Loucy (cell line): ENCODE data around the gene C11orf58.

Experiments used
- H2AFZ ChIP-seq: fragments of 200-600 bp; sonication (generic); 2 replicates; pipeline ENCODE4 v1.6.0; 2016; ENCODE audit warnings: antibody characterized with exemption, mild to moderate bottlenecking, low read length, moderate library complexity
- H3F3A ChIP-seq: fragments of 200-600 bp; 2 replicates; pipeline ENCODE4 v1.6.0; 2016; ENCODE audit warnings: antibody characterized with exemption, low read depth, mild to moderate bottlenecking
- H3K27me3 ChIP-seq: fragments of 200-600 bp; sonication (generic); 2 replicates; pipeline ENCODE4 v1.6.1; 2014; ENCODE audit warnings: low read length, mild to moderate bottlenecking; ENCODE audit not compliant: insufficient read depth, poor library complexity, severe bottlenecking
- H3K36me3 ChIP-seq: fragments of 200-600 bp; sonication (generic); 2 replicates; pipeline ENCODE4 v1.6.1; 2016; ENCODE audit warnings: low read length; ENCODE audit not compliant: insufficient read depth
- H3K4me1 ChIP-seq: fragments of 200-600 bp; sonication (generic); 2 replicates; pipeline ENCODE4 v1.5.1; 2014; ENCODE audit warnings: low read length, mild to moderate bottlenecking; ENCODE audit not compliant: insufficient read depth, poor library complexity, severe bottlenecking
- H3K4me2 ChIP-seq: fragments of 200-600 bp; sonication (generic); 2 replicates; pipeline ENCODE4 v1.6.0; 2014; ENCODE audit warnings: antibody characterized with exemption, low read length, low read depth, mild to moderate bottlenecking; ENCODE audit not compliant: poor library complexity, severe bottlenecking
- H3K4me3 ChIP-seq: fragments of 200-600 bp; sonication (generic); 2 replicates; pipeline ENCODE4 v1.5.1; 2014; ENCODE audit warnings: low read length, mild to moderate bottlenecking, mixed read lengths; ENCODE audit not compliant: poor library complexity, severe bottlenecking
- H3K79me2 ChIP-seq: fragments of 200-600 bp; sonication (generic); 2 replicates; pipeline ENCODE4 v1.6.1; 2014; ENCODE audit warnings: low read length; ENCODE audit not compliant: insufficient read depth
- H3K9ac ChIP-seq: fragments of 200-600 bp; sonication (generic); 2 replicates; pipeline ENCODE4 v1.6.0; 2014; ENCODE audit warnings: mild to moderate bottlenecking, low read depth, low read length, moderate library complexity; ENCODE audit not compliant: poor library complexity, severe bottlenecking
- H3K9me2 ChIP-seq: fragments of 200-600 bp; sonication (generic); replicated peaks from 2 replicates; pipeline ENCODE4 v1.6.1; 2016; ENCODE audit warnings: low read depth, low read length, mixed read lengths
- H3K9me3 ChIP-seq: fragments of 200-600 bp; sonication (generic); 2 replicates; pipeline ENCODE4 v1.6.1; 2014; ENCODE audit warnings: mild to moderate bottlenecking, antibody characterized with exemption, low read length, low read depth; ENCODE audit not compliant: insufficient read depth
- H4K20me1 ChIP-seq: fragments of 200-600 bp; sonication (generic); 2 replicates; pipeline ENCODE4 v1.6.0; 2014; ENCODE audit warnings: antibody characterized with exemption, low read length, mild to moderate bottlenecking; ENCODE audit not compliant: insufficient read depth, poor library complexity, severe bottlenecking
- EZH2phosphoT487 ChIP-seq: fragments of 200-600 bp; IDR thresholded peaks from 2 replicates; pipeline ENCODE4 v1.6.1; 2018; ENCODE audit warnings: antibody characterized with exemption, mild to moderate bottlenecking, moderate library complexity, borderline replicate concordance
- TF ChIP-seq, protein P1 (sequence below): fragments of 200-600 bp; sonication (generic); conservative IDR thresholded peaks from 2 replicates; pipeline ENCODE4 v1.5.1; 2014; ENCODE audit warnings: mild to moderate bottlenecking, antibody characterized with exemption, low read length

C11orf58 gene

DNA sequence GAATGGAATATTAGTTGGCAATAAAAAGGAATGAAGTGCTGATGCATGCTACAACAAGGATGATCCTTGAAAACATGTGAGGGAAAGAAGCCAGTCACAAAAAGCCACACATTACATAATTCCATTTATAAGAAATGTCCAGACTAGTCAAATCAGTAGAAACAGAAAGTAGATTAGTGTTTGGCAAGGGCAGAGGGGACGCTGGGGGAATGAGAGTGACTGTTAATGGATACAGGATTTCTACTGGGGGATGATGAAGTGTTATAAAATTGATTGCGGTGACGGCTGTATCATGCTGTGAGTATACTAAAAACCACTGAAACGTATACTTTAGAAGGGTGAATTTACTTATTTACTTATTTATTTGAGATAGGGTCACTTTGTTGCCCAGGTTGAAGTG lies 57.9 kb downstream of the C11orf58 start:
- no peaks in the 10 kb centered on the region for H3K36me3 ChIP-seq
- H3K9me2 ChIP-seq = no peaks in the 10 kb centered on the region
- TF ChIP-seq, protein P1, sequence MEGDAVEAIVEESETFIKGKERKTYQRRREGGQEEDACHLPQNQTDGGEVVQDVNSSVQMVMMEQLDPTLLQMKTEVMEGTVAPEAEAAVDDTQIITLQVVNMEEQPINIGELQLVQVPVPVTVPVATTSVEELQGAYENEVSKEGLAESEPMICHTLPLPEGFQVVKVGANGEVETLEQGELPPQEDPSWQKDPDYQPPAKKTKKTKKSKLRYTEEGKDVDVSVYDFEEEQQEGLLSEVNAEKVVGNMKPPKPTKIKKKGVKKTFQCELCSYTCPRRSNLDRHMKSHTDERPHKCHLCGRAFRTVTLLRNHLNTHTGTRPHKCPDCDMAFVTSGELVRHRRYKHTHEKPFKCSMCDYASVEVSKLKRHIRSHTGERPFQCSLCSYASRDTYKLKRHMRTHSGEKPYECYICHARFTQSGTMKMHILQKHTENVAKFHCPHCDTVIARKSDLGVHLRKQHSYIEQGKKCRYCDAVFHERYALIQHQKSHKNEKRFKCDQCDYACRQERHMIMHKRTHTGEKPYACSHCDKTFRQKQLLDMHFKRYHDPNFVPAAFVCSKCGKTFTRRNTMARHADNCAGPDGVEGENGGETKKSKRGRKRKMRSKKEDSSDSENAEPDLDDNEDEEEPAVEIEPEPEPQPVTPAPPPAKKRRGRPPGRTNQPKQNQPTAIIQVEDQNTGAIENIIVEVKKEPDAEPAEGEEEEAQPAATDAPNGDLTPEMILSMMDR = no peak
- TF ChIP-seq EZH2phosphoT487 = no peak
- no peak overlapping the region for H3K4me3 ChIP-seq
- H3K79me2 ChIP-seq = no peaks in the 10 kb centered on the region
- no peak overlapping the region for H3K4me2 ChIP-seq
- H3K9me3 ChIP-seq = no peaks in the 10 kb centered on the region
- H3K9ac ChIP-seq = no peak overlapping the region
- H3K4me1 ChIP-seq = peaks cover 27% of the 10 kb centered on the region
- H3K27me3 ChIP-seq = no peaks in the 10 kb centered on the region
- no peak overlapping the region for H2AFZ ChIP-seq
- no peaks in the 10 kb centered on the region for H3F3A ChIP-seq
- H4K20me1 ChIP-seq = no peaks in the 10 kb centered on the region

DNA sequence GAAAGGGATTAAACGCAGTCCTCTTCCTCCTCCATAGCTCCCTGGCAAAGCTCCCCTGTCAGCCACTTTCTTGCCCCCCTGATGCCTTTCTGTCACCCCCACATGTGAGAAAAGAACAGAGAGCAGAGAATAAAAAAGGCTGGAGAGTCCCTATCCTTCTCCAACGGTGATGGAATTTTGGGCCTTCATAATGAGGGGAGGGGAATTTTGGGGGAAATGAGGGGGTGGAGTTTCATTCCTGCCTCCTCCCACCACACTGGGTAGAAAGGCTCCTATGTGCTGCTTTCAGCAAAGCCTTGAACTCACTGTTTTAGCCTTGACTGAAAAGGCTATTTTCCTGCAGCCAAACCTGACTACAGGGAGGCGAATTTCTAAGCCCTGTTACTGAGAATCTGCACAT lies 59.3 kb downstream of the C11orf58 start:
- Histone ChIP-seq H3K4me3 (no peak overlapping the region), H3K36me3 (no peaks in the 10 kb centered on the region), H3K9me2 (no peaks in the 10 kb centered on the region), H3K9ac (no peak overlapping the region), H3K79me2 (no peaks in the 10 kb centered on the region), H3K27me3 (no peaks in the 10 kb centered on the region), H2AFZ (no peak overlapping the region), H3K4me2 (no peak overlapping the region), H3K4me1 (peaks cover 14% of the 10 kb centered on the region), H3F3A (no peaks in the 10 kb centered on the region), H3K9me3 (no peaks in the 10 kb centered on the region), H4K20me1 (no peaks in the 10 kb centered on the region)
- TF ChIP-seq EZH2phosphoT487 = no peak
- TF ChIP-seq, protein P1 = no peak

DNA sequence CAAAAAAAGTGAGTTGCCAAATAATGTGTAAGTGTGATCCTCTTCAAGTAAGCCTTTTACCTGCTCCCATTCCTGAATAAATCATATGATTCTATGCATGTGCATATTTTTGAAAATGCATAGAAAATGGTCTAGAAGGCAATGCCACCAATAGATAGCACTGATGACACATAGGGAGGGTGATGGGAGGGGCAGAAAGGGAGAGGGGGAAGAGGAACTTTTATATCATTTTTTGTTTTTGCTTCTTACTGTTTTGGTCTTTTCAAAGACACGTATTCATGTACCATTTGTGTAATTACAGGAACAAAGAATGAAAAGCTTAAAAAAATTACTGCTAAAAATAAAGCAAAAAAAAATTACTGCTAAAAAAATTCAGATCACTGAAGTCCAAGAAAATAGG lies 60.8 kb downstream of the C11orf58 start:
- H3K4me3 ChIP-seq = no peak overlapping the region
- H3K36me3 ChIP-seq = no peaks in the 10 kb centered on the region
- no peak overlapping the region for H2AFZ ChIP-seq
- no peaks in the 10 kb centered on the region for H3F3A ChIP-seq
- no peak for TF ChIP-seq EZH2phosphoT487
- TF ChIP-seq, protein P1 = no peak
- H4K20me1 ChIP-seq = no peaks in the 10 kb centered on the region
- H3K9me3 ChIP-seq = no peaks in the 10 kb centered on the region
- H3K27me3 ChIP-seq = no peaks in the 10 kb centered on the region
- H3K4me1 ChIP-seq = peaks cover 6% of the 10 kb centered on the region
- H3K4me2 ChIP-seq = no peak overlapping the region
- no peak overlapping the region for H3K9ac ChIP-seq
- H3K79me2 ChIP-seq = no peaks in the 10 kb centered on the region
- H3K9me2 ChIP-seq = no peaks in the 10 kb centered on the region
